Measurements from ENCODE around the gene BANP. TPM values are rescaled to one million over a fixed set of nuclear protein-coding genes. Genes with fewer than 3 reads are reported as not detected.
"Not testable (repeated sequence)": the region's sequence is repeated elsewhere in the genome, so short reads cannot be mapped to it uniquely, and the experiment has no call there.

Gene BANP
- total RNA-seq, 2 experiments from 2014 or later: 26.8 to 31.0 TPM

DNA sequence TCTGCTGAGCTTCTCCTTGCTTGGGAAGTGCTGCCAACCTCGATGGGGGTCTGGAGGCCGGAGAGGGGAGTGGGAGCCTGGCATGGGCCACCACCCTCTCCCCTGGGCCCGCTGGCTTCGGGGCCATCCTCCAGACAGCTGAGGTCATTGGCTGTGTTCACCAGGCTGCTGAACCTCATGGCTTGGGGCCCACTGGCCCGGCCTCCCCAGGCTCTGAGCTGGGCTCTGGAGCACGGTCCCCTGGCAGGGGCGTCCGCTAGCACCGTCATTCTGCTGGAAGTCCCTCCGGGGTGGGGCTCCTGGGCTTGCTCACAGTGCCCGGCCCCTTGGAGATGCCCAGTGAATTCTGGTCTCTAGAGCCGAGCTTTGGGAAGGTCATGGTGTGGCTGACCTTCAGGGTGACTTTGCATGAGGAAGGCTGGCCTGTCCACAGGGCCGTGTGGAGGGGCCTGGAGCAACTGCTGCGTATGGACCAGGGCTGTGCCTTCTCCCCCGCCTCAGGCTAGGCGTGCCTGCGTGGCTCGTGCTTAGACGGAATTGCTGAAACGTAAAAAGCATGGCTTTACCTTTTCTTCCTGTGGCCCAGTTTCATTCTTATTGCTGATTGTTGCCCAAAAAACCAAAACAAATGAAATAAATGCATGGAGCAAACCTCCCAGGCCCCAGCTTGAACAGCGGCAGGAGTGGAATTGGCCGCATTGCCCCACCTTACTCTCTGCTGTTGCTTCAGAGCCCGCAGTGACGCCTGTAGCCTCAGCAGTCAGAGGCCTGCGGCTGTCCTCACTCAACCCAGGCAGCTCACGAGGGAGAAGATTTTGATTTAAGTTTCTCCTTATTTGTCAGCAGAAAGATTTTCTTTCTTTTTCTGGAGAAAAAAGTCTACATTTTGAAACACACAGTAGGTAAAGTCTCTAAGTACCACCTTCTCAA, 70.1 kb downstream of the BANP start:
- POLR2A ChIA-PET, CTCF ChIA-PET: not testable (repeated sequence)

- CTCF ChIA-PET: no interaction called here
- POLR2A ChIA-PET: no interaction called here
Measured at GRCh38 chr16:88022076-88023042, 71.1 kb downstream of the BANP start.

GRCh38 chr16:88023366-88023765, 72.1 kb downstream of the BANP start:
- CTCF ChIA-PET: no interaction called here
- POLR2A ChIA-PET: no interaction called here

GRCh38 chr16:88023786-88024185, 72.6 kb downstream of the BANP start:
- ChIA-PET CTCF (no interaction called here), POLR2A (no interaction called here)

- CTCF ChIA-PET, POLR2A ChIA-PET: not testable (repeated sequence)
Measured at GRCh38 chr16:88024491-88025085, 73.4 kb downstream of the BANP start.

DNA sequence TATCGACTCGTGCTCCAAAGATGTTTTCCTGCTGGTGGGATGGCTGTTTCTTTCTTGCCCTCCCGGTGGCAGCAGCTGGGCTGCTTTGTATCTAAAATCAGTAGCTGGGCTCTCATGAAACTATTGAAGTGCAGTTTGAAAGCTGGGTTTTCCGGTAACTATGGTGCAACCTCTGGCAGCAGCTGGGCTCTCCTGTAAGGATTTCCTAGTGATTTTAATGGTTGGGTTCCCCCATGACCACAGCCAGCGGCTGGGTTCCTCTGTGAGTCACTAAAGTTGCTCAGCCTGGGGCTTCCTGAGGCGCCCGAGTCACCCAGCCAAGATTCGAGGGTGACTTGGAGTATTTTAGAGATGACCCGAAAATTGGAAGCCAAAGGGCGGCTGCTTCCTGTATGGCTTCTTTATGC, 73.9 kb downstream of the BANP start:
- POLR2A ChIA-PET, CTCF ChIA-PET: not testable (repeated sequence)

GRCh38 chr16:88025828-88026555, 74.8 kb downstream of the BANP start:
- CTCF ChIA-PET, POLR2A ChIA-PET: not testable (repeated sequence)

DNA sequence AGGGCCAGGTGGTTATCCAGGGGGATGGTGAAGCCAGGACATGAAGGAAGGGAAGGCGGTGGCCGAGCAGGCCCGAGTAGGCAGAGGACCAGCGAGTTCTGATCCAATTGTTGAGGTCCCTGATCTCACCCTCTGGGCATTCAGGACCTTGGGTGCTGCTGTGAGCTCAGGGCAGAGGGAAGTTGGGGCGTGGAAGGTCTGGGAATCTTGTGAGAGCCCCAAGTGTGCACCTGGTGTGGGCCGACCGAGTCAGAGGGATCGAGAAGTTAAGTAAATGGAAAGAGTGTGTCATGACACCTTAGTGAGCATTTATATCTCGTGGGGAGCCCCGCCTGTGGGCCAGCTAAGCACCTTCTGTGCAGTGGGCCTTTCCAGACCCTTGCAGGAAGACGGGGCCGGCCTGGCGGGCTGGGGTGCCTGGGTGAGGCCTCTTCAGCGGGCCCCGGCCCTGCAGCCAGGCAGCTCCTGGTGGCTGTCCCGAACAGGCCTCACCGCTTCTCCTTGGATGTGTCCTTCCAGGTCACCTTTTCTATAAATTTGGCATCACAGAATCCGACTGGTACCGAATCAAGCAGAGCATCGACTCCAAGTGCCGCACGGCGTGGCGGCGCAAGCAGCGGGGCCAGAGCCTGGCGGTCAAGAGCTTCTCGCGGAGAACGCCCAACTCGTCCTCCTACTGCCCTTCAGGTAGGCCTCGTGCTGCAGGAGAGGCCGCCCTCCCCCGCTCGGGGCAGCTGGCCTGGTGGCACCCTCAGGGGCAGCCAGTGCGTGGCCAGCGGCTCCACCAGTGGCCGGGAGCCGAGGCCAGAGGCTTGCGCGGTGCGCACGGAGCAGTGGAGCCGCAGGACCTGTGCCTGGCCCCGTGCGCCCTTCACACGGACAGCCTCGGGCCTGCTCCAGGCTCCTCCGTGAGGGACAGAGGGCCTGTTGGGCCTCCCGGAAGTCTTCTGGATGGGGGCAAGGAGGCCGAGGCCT, 76.0 kb downstream of the BANP start:
- CTCF ChIA-PET: no interaction called here
- POLR2A ChIA-PET: no interaction called here

- POLR2A ChIA-PET: not testable (repeated sequence)
- CTCF ChIA-PET: interaction anchor here (0.6 kb wide), 1 partner anchor 463 kb away, joined by 3 read pairs; no protein-coding TSS in a partner anchor
Measured at GRCh38 chr16:88028177-88028930, 77.1 kb downstream of the BANP start.

DNA sequence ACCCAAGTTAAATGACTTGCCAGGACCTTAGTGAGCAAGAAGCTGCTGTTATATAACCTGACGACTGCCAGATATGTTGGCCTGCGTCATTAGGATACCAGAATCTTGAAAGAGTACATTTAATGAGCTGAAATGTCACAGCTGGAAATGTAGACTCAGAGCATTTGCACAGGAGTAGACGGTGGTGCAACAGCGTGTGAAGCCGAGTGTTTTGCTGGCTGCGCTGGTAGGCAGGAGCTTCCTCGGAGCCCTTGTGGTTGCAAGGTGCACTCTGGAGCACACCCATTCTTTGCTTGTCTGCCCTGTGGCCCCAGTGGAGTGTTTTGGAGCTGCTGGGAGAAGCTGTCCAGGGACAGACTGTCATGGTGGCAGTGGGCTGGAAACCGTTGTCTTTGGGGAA, 79.3 kb downstream of the BANP start:
- CTCF ChIA-PET: no interaction called here
- POLR2A ChIA-PET: no interaction called here

GRCh38 chr16:88030961-88031360, 79.7 kb downstream of the BANP start:
- POLR2A ChIA-PET, CTCF ChIA-PET: not testable (repeated sequence)

DNA sequence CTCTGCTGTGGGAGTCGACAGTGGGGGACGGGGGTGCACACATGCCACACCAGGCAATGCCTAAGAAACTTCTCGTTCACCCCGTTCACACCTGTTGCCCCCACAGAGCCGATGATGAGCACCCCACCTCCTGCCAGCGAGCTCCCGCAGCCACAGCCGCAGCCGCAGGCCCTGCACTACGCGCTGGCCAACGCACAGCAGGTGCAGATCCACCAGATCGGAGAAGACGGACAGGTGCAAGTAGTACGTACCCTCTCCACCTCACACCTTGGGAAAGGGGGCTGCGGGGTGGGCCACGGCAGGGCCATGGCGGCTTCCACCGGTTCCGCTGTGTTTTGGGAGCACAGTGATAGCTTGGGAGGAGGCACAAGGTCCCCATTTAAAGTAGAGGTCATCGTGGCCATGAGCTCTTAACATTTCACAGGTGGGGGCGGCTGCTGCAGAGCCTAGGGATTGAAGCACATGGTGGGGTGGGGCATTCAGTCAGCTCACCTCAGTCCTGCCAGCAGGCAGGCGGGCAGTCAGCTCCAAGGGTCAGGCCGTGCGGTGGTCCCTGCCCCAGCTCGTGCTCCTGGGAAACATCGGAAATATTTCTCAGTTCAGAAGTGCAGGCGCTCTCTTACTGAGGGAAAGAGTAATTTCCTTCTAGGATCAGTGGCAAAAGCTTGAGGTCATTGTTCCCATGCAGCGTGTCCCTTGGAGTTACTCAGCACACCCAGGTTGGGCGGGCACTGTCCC, 81.9 kb downstream of the BANP start:
- POLR2A ChIA-PET, CTCF ChIA-PET: not testable (repeated sequence)

DNA sequence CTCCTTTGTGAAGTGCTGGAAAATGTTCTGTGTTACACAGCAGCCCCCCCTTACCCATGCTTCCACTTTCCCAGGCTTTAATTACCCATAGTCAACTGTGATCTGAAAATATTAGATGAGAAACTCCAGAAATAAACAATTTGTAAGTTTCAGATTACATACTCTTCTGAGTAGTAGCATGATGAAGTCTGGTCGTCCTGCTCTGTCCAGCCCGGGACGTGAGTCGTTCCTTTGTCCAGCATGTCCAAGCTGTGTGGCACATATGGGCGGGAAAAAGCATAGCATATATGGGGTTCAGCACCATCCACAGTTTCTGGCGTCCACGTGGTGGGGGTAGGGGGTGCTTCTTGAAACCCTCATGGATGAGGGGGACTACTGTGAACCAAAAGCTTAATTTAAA, 83.5 kb downstream of the BANP start:
- CTCF ChIA-PET: no interaction called here
- POLR2A ChIA-PET: no interaction called here

- ChIA-PET CTCF (no interaction called here), POLR2A (no interaction called here)
Measured at GRCh38 chr16:88035292-88035691, 84.1 kb downstream of the BANP start.

DNA sequence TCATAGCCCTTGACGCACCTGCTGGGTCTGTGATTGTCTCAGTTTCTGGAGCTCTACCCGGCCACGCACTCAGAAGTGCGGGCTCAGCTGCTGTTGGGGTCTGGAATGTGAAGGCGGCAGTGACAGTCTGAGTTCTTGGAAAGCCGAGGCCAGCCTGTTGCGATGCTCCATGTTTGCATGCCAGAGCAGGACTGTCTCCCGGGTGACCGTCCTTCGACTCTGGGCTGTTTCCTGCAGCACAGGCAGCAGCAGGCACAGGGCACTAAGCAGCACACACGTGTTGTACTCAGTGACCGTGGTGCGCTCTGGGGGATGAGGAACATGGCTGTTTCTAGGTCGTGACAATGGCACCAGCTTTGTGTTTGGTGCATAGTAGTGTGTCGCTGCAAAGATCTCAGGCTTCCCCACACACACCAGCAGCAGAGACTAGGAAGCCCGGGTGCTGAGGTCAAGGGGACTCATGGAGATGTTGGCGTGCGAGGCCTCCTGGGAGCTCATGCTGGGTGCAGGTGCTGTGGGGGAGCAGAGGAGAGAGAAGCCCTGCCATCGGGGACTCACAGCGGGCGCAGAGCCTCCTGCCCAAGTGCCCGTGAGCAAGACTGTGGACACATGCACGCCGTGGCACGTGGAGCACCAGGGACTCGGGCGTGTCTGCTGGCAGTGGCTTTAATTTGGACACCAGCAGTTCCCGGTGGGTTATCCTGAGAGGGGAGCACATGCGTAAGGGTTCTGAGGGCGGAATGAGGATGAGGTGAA, 84.8 kb downstream of the BANP start:
- POLR2A ChIA-PET, CTCF ChIA-PET: not testable (repeated sequence)

DNA sequence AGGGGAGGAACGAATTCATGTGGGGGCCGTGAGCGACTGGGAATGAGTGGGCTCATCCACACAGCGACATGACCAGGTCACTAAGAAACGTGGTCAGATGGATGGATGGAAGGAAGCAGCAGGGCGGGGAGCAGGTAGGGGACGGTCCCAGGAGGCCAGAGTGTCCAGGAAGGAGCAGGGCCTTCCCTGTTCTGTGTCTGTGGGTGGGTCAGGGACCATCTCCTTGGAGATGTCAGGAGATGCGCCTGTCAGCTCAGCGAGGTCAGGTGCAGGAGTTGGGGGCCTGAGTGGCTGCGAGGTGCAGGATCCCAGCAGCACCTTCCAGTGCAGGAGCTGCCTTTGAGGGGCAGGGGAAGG, 85.4 kb downstream of the BANP start:
- POLR2A ChIA-PET, CTCF ChIA-PET: not testable (repeated sequence)

- CTCF ChIA-PET, POLR2A ChIA-PET: not testable (repeated sequence)
Measured at GRCh38 chr16:88037359-88037758, 86.1 kb downstream of the BANP start.

Data from activated CD8-positive, alpha-beta memory T cell treated with anti-CD3 and anti-CD28 coated beads for 36 hours (primary cell).